WTC11 (cell line): ENCODE data around the gene CUEDC1.

ENCODE experiments used
- CTCF ChIP-seq: fragments of 200-600 bp; IDR thresholded peaks from 2 replicates; pipeline ENCODE4 v1.8.0; 2022; ENCODE audit warnings: antibody characterized with exemption
- USF2 ChIP-seq: sonication (generic); formaldehyde crosslinking; IDR thresholded peaks from 2 replicates; pipeline ENCODE4 v1.8.1; 2023; ENCODE audit warnings: mild to moderate bottlenecking, missing genetic modification reagents, moderate library complexity

- TF ChIP-seq USF2, result no peak
- TF ChIP-seq CTCF, result no peak
Observed at GRCh38 chr17:57835333-57835900, 119.8 kb downstream of the CUEDC1 start.
